Activated naive CD8-positive, alpha-beta T cell (primary cell): ENCODE results near the gene TRDN.
"Not testable (repeated sequence)": the region's sequence is repeated elsewhere in the genome, so short reads cannot be mapped to it uniquely, and the experiment has no call there.

ENCODE experiments used
- H3K27ac Mint-ChIP-seq: one replicate; pipeline ENCODE4 v1.8.0; 2021; ENCODE audit warnings: mixed read lengths
- H3K27me3 Mint-ChIP-seq: one replicate; pipeline ENCODE4 v1.8.0; 2021; ENCODE audit warnings: mixed read lengths
- H3K36me3 Mint-ChIP-seq: one replicate; pipeline ENCODE4 v1.8.0; 2021; ENCODE audit warnings: mixed read lengths
- H3K4me1 Mint-ChIP-seq: one replicate; pipeline ENCODE4 v1.8.0; 2021; ENCODE audit warnings: low read depth, mixed read lengths
- H3K4me3 Mint-ChIP-seq: one replicate; pipeline ENCODE4 v1.8.0; 2021; ENCODE audit warnings: mild to moderate bottlenecking, mixed read lengths
- H3K9me3 Mint-ChIP-seq: one replicate; pipeline ENCODE4 v1.8.0; 2021; ENCODE audit warnings: low read depth, mixed read lengths

Gene TRDN

DNA sequence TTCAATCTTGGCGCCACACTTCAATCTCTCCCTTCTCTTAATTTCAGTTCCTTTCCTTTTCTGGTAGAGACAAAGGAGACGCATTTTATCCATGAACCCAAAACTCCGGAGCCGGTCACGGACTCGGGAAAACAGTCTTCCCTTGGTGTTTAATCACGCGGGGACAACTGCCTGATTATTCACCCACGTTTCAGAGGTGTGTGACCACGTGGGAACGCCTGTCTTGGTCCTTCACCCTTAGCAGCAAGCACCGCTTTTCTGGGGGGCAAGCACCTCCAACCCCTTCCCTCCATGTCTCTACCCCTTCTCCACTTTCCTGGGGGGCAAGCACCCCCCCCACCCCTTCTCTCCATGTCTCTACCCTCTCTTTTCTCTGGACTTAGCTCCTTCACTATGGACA lies 79.3 kb downstream of the TRDN start:
- not testable (repeated sequence) for H3K9me3 Mint-ChIP-seq, H3K4me3 Mint-ChIP-seq, H3K4me1 Mint-ChIP-seq, H3K27me3 Mint-ChIP-seq, H3K36me3 Mint-ChIP-seq, H3K27ac Mint-ChIP-seq

DNA sequence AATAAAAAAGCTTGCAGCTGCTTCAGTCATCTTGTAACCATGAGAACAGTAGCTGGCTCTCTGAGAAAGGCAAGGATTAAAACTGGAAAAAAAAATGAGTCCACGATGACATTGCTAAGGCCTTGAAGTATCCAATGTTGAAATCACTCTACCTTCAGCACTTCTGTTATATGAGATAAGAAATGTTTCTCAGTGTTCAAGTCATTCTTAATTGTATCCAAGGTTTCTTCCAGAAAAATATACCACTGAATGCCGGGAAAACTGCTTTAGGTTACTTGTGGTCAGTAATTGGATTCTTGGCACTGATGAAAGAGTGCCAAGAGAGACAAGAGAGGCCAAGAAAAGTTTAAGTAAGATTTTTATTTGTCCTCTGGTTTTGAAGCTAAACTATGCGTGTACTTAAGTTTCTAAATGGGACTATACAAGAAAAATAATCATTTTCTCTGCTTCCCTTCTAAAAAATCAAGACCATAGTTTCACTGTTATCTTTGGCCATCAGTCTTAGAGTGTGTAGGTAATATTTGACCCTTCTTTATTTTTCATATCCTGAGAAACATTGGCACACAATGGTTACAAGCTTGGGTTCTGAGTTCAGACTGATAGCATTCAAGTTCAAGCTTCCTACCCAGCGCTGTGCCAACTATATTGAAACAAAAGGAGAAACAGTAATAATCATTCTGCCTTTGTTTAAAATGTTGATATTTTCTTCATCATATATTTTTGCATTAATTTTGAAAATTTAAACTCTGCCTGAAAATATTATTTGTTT lies 84.6 kb downstream of the TRDN start:
- Mint-ChIP-seq H3K4me1 (no peaks in the 10 kb centered on the region), H3K27me3 (no peaks in the 10 kb centered on the region), H3K27ac (no peak overlapping the region), H3K4me3 (no peak overlapping the region), H3K9me3 (no peaks in the 10 kb centered on the region), H3K36me3 (no peaks in the 10 kb centered on the region)

DNA sequence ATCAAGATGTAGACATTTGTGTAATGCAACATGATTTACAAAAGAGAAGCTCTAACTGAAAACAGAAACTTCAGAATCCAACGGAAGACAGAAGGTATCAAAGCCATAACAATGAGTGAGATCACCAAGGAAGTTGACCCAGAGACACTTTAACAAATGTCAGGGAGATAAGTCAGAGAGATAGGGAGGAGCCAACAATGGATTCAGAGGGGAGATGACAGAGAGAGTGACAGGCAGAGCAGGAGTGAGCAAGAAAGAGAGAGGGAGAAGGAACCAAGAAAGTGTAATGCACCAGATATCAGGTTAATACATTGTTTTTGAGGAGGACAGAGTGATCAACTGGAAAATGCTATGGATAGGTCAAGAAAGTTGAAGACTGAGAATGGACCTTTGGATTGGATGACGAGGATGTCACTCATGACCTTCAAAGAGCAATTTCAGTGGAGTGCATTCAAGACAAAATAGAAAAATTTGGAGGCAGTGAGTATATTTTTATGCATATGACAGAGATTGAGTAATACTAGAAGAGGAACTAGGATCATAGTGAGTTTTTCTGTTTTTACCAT lies 86.6 kb downstream of the TRDN start:
- Mint-ChIP-seq H3K27me3 (no peaks in the 10 kb centered on the region), H3K4me3 (no peak overlapping the region), H3K4me1 (no peaks in the 10 kb centered on the region), H3K36me3 (no peaks in the 10 kb centered on the region), H3K27ac (no peak overlapping the region), H3K9me3 (no peaks in the 10 kb centered on the region)

DNA sequence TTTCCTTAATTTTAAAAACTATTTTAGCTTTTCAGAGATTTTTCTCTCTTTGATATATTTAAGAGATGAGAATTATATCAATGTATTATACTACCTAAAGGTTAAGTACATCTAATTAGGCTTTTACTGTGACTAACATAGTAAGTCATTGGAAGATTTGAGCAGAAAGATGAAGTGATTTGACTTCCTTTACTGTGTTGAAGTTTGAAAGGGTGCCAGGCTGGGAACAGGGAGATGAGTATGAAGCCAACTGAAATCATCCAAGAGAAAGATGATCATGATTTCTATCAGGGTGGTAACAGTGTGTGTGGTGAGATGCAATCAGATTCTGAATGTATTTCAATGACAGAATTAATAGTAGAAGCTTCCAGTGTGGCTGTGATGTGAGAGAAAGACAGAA lies 87.3 kb downstream of the TRDN start:
- Mint-ChIP-seq H3K4me1 (no peaks in the 10 kb centered on the region), H3K36me3 (no peaks in the 10 kb centered on the region), H3K27ac (no peak overlapping the region), H3K9me3 (no peaks in the 10 kb centered on the region), H3K4me3 (no peak overlapping the region), H3K27me3 (no peaks in the 10 kb centered on the region)

DNA sequence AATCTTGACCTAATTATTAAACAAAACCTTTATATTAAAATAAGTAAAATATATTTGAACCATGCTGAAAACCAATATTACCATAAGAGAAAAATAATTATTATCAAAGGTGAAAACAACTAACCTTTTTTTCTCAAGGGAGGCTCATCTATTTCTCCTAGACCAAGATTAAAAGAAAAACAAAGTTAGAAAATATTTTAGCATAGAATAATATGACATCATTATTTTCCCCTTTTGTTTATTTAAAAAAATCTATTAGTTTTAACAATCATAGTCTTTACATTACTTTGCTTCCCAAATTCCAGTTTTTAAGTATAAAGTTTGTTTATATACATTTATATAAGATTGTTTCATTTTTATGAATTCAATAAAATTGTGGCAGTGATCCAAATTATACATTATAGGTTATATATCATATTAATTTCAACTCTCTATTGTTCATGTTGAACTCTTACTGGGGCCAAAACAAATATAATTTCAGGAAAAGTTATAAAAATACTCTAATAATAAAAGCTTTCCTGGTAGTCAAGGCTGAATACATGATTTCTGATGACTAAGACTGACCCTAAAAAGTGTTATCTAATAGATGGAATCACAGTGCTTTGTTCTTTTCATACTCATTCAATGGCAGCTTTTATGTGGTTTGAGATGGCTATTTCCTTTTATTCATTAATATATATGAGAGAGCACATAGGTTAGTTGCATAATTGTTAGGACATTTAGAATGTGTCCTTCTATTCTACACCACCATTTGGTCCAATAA lies 89.4 kb downstream of the TRDN start:
- H3K4me3 Mint-ChIP-seq, result no peak overlapping the region
- no peaks in the 10 kb centered on the region for H3K9me3 Mint-ChIP-seq
- H3K4me1 Mint-ChIP-seq, result no peaks in the 10 kb centered on the region
- H3K27ac Mint-ChIP-seq, result no peak overlapping the region
- no peaks in the 10 kb centered on the region for H3K27me3 Mint-ChIP-seq
- no peaks in the 10 kb centered on the region for H3K36me3 Mint-ChIP-seq

DNA sequence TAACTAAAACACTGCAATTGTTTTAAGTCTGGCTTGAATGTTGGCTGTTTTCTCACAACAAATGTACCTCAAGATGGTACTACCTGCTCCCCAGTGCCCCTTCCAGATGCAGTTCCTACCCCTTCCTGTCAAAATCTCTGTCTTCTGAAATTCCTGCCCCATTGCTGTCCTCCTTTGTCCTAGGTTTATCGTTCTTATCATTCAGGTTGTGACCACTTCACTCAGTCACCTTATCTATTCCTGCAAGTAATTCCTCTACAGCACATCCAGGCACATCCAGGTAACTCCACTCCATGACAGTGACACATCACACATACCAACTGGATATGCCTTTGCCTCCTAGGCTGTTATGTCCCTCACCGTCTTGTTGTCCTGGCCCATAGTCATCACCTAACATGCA lies 90.2 kb downstream of the TRDN start:
- Mint-ChIP-seq H3K27me3 (no peaks in the 10 kb centered on the region), H3K4me1 (no peaks in the 10 kb centered on the region), H3K9me3 (no peaks in the 10 kb centered on the region), H3K4me3 (no peak overlapping the region), H3K36me3 (no peaks in the 10 kb centered on the region), H3K27ac (no peak overlapping the region)

DNA sequence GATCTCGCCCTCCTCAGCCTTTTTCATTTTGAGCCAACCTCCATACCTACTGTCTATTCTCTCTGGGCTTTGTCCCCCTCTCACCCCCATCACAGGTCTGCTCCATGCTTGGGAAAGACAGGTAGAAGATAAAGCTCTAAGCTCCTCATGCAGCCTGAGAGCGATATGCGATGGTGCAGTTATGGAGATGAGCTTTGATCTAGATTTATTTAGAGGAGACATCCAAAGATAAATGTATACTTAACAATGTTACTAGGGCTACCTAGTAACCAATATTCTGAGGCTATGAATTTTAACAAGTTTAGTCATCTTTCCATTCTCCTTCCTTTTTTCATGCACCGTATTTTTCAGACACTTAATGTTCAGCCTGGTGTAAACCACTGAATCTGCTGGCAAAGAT lies 95.3 kb downstream of the TRDN start:
- no peaks in the 10 kb centered on the region for H3K36me3 Mint-ChIP-seq
- H3K4me3 Mint-ChIP-seq, result no peak overlapping the region
- peaks cover 3% of the 10 kb centered on the region for H3K9me3 Mint-ChIP-seq
- H3K27ac Mint-ChIP-seq, result no peak overlapping the region
- no peaks in the 10 kb centered on the region for H3K27me3 Mint-ChIP-seq
- H3K4me1 Mint-ChIP-seq, result no peaks in the 10 kb centered on the region

DNA sequence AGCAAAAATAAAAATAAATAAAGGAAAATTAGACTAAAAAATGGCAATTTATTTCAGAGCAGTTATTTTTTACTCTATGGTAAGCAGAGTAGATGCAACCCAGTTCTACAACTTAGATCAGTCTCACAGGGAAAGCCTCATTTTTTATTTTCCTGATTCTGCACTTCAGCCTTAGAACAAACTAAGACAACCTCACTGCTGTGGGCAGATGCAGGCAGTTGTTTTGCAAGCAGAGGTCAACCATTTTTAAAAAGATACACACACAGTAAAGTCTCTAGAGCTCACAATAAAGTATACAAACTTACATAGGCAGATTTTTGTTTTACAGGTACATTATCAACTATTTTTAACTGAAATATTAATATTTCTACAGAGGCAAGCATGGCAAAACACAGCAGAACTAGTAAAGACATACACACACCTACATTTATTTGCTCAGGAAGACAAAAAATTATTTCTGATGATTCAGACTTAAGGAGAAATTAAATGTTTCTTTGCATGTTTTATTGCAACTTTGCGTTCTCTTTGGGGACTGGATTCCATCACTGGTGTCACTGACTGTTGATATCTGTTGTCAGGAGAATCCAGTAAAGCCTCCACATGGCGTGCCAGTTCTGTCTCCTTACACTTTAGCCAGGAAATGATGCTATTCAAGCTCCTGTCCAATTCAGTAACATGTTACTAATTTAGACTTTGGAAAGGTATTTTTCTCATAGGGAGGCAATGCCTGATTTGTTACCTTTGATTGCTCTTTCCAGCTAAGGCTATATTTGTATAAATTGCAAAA lies 102.7 kb downstream of the TRDN start:
- Mint-ChIP-seq H3K4me1 (no peaks in the 10 kb centered on the region), H3K9me3 (peaks cover 3% of the 10 kb centered on the region), H3K4me3 (no peak overlapping the region), H3K27me3 (no peaks in the 10 kb centered on the region), H3K27ac (no peak overlapping the region), H3K36me3 (no peaks in the 10 kb centered on the region)

DNA sequence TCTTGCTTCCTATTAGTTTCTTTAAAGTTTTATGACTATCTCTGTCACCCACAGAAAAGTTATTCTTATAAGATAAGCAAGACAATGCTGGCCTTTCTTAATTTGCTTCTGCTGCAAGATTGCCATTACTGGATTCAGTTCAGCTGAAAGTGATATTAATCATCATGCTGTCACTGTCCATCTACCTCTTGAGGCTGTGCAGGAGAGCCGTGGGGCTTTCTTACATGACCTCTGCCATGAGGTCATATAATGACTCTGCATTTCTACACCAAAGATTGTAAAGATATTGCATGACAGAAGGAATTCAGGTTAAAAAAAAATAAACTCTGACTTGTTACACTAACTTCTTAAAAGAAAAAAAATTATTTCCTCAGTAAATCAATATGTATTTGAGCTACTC lies 106.9 kb downstream of the TRDN start:
- Mint-ChIP-seq H3K4me1 (no peaks in the 10 kb centered on the region), H3K27ac (no peak overlapping the region), H3K36me3 (no peaks in the 10 kb centered on the region), H3K27me3 (no peaks in the 10 kb centered on the region), H3K4me3 (no peak overlapping the region), H3K9me3 (no peaks in the 10 kb centered on the region)

DNA sequence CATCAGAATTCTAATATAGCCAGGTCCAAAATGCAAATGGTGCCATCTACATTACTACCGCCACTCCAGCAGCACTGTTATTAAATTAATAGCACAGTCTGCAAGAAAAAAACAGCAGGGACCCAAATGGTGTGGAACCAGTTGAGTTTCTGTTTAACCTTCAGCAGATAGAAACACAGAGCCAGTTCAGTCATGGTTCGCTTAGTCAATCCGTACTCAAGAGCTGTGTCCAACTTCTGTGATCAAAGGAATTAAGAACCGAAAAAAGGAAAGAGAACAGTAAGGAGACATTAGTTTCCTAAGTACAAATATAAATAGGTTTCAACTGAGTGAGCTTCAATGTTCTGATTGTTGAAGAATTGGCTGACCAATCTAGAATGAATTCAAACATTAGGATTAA lies 107.7 kb downstream of the TRDN start:
- no peak overlapping the region for H3K4me3 Mint-ChIP-seq
- H3K27me3 Mint-ChIP-seq, result no peaks in the 10 kb centered on the region
- H3K27ac Mint-ChIP-seq, result no peak overlapping the region
- H3K36me3 Mint-ChIP-seq, result no peaks in the 10 kb centered on the region
- no peaks in the 10 kb centered on the region for H3K9me3 Mint-ChIP-seq
- H3K4me1 Mint-ChIP-seq, result no peaks in the 10 kb centered on the region

DNA sequence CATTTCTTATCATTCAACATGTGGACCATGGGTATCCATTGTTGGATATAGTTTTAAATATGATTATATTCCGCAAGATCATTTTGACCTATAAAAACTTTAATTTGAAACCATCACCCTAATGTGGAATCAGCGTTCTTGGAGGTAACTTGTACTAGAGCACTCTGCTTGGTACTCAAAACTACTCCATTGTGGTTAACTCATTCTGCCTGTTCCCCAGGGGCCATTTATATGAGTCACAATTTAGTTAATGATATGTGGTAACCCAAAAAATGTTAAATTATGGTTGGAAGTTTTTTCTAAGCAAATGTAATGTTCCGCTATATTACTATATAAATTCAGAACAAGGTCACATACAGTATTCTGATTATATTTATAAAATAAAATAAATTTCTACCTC lies 109.3 kb downstream of the TRDN start:
- no peaks in the 10 kb centered on the region for H3K27me3 Mint-ChIP-seq
- H3K4me1 Mint-ChIP-seq, result no peaks in the 10 kb centered on the region
- no peaks in the 10 kb centered on the region for H3K9me3 Mint-ChIP-seq

DNA sequence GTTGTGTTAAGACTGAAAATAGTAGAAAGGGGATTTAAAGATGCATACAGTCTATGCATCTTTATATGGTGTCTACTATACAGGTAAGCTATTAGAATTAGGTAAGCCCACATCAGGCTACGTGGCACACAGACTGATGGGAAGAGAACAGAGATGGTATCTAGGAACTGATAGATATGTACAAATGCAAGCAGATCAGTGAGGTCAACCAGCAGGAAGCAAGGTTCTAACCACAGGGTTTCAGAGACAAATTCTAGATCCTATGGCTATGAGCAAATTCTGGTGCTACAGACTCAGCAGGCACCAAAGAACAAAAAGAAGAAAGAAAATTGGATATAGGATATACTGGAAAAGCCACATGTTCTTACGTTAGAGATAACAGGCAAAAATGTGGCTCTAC lies 110.6 kb downstream of the TRDN start:
- H3K36me3 Mint-ChIP-seq, result no peaks in the 10 kb centered on the region
- no peak overlapping the region for H3K4me3 Mint-ChIP-seq
- no peaks in the 10 kb centered on the region for H3K9me3 Mint-ChIP-seq
- H3K4me1 Mint-ChIP-seq, result no peaks in the 10 kb centered on the region
- H3K27ac Mint-ChIP-seq, result no peak overlapping the region
- H3K27me3 Mint-ChIP-seq, result no peaks in the 10 kb centered on the region

More for the DNA sequence above, 109.3 kb downstream of the TRDN start:
- H3K36me3 Mint-ChIP-seq, result no peaks in the 10 kb centered on the region
- no peak overlapping the region for H3K4me3 Mint-ChIP-seq
- H3K27ac Mint-ChIP-seq, result no peak overlapping the region

DNA sequence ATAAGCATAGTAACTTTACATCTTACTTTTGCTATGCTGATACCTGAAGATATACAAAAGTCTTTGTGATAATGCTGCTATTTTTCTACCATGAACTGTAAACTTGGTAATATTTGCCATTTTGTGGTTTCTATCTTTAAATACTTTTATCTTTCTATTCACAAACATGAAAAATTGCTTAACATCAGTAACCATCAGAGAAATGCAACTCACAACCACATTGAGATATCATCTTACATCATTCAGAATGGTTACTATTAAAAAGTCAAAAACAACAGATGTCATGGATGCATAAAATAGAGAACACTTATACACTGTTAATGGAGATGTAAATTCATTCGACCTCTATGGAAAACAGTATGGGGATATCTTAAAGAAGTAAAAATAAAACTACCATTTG lies 112.0 kb downstream of the TRDN start:
- H3K27ac Mint-ChIP-seq, result no peak overlapping the region
- no peak overlapping the region for H3K4me3 Mint-ChIP-seq
- no peaks in the 10 kb centered on the region for H3K27me3 Mint-ChIP-seq
- no peaks in the 10 kb centered on the region for H3K36me3 Mint-ChIP-seq
- no peaks in the 10 kb centered on the region for H3K4me1 Mint-ChIP-seq
- no peaks in the 10 kb centered on the region for H3K9me3 Mint-ChIP-seq

DNA sequence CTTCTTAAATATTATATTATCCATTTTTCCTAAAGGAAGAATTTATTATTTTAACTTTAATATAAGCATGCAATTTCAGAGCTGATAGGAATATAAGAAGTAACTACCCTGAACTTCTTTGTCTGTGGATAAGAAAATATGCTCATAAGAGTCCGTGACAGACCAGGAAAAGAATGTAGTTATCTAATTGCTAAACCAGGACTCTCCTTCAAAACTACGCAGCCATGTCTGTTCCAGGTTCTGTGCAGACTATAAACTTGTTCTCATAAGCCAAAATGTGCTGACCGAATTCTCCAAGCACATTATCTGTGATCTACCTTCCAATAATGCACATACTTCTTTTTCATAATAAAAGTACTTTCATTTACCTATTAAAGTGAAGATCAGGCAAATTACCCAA lies 116.5 kb downstream of the TRDN start:
- Mint-ChIP-seq H3K27me3 (no peaks in the 10 kb centered on the region), H3K27ac (no peak overlapping the region), H3K4me1 (no peaks in the 10 kb centered on the region), H3K36me3 (no peaks in the 10 kb centered on the region), H3K9me3 (peaks cover 3% of the 10 kb centered on the region), H3K4me3 (no peak overlapping the region)

DNA sequence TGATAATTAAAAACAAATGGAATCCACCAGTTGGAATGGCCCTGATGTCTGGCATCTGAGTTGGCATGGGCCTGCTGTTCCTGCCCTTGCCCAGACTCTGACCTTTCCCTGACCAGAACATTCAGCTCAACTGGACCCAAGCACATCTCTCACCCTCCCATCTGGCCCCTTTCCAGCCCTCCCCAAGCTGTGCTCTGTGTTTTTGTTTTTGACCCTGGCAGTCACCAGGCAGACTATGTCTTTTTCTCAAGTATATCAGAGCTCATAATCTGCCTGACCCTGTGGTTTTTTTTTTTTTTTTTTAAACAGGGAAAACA lies 117.6 kb downstream of the TRDN start:
- no peaks in the 10 kb centered on the region for H3K4me1 Mint-ChIP-seq
- H3K4me3 Mint-ChIP-seq, result no peak overlapping the region
- H3K27me3 Mint-ChIP-seq, result no peaks in the 10 kb centered on the region
- no peak overlapping the region for H3K27ac Mint-ChIP-seq
- H3K36me3 Mint-ChIP-seq, result no peaks in the 10 kb centered on the region
- H3K9me3 Mint-ChIP-seq, result peaks cover 3% of the 10 kb centered on the region
